GDM1 (cell line): ENCODE results near the gene ARHGAP31.
"Not testable (repeated sequence)": the region's sequence is repeated elsewhere in the genome, so short reads cannot be mapped to it uniquely, and the experiment has no call there.

Source experiments
- DNase-seq: peaks from one replicate; lab custom pipeline; 2025; lab: John Stamatoyannopoulos, UW

Gene ARHGAP31

DNA sequence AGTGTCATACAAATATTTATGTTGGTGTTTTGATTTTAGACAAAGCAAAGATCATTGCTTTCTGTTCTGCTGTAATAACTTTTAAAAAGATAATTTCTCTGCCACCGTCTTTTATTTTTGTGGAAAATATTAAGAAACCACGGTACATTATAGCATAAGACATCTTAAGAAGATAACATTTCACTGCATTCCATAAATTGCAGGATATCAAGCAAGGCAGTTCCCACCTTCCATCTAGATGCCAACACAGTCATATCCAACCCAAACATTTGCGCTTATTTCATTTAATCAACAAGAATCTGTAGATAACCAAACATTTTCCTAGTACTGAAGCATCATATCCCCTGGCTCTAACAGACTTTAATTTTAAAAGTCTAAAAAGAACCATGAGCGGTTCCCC lies 25.1 kb downstream of the ARHGAP31 start:
- DNase-seq = no peak

DNA sequence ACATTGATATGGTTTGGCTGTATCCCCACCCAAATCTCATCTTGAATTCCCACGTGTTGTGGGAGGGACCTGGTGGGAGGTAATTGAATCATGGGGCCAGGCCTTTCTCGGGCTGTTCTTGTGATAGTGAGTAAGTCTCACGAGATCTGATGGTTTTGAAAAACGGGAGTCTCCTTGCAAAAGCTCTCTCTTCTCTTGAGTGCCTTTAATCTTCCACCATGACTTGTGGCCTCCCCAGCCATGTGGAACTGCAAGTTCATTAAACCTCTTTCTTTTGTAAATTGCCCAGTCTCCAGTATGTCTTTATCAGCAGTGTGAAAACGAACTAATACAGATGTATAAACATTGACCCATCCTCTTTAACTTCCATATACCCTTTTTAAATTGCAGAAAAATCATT lies 26.6 kb downstream of the ARHGAP31 start:
- DNase-seq = not testable (repeated sequence)

- DNase-seq = peak; percentile 45
These were observed 28.0 kb downstream of the ARHGAP31 start for GRCh38 chr3:119322021-119322834.

DNA sequence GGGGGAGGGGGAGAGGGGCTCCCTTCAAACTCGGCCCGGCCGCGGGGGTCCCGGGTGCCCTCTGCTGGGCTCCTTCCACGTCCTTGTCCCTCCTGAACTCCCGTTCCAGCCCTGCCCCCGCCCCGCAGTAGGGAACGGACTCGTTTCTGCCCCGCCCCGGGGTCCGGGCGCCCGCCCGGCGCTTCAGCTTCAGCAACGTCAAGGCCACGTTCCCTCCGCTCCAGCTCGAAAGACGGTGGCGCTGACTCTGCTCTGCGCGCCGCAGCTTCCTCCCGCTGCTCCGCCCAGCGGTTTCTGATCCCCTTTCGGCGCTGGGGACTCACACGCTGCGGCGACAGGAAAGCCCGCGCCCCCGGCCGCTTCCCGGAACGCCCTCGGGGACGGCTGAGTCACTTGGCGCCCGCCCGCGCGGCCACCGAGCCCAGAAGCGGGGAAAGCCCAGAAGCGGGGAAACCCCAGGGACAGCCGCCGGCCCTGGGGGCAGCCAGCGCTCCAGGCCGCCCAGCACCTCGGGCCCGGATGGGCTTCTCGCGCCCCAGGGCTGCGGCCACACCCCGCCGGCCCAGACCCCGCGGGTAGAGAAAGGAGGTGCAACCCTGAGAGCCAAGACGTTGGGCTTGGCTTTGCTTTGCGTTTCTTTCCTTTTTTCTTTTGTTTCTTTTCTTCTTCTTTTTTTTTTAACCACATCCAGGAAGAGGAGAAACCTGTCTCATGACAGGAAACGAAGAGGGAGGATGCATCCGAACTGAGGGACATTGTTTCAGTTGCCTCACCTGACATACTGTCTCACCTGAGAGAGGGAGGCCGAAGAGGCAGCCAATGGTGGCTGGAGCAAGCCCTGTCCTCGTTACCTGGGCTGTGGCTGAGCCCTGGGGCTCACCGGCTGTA lies 28.9 kb downstream of the ARHGAP31 start:
- peak; percentile 92 for DNase-seq

GRCh38 chr3:119323723-119324085 lies 29.5 kb downstream of the ARHGAP31 start:
- no peak for DNase-seq

DNA sequence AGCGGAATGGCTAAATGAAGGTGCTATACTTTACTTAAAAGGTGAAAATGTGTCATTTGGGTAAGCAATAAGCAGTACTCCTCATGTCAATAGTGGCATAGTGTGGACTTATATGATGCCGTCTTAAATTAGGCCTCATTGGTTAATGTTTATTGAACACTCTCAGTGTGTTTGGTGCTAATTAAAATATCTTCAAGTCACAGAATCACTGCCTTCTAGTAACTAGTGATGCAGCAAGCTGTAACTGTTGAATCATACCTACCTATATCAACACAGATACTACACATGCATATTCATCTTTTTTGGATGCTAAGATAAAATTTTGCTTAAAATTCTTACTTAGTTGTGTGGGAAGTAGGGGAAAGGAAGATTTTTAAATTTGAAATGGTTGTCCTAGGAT lies 30.7 kb downstream of the ARHGAP31 start:
- no peak for DNase-seq

- no peak for DNase-seq
These were observed 32.8 kb downstream of the ARHGAP31 start for GRCh38 chr3:119326976-119327375.

DNA sequence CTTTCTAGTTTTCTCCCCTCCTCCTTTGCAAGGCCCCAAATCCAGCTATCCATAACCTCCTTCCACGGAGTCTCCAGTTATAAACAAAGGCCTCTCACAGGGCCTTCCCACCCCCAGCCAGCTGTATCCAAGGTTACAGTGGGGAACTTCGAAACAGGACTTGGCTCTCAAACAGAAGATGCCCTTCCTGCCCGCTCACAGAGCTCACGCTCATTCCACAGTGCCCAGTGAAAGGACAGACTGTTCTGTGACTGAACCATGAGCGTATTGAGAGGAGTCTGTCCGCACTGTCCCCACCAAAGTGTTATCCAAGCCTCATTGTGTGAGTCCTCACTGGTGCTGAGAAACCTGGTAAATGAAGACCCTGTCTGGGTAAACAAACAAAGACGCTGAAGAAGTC lies 35.4 kb downstream of the ARHGAP31 start:
- no peak for DNase-seq

GRCh38 chr3:119330181-119330580 lies 36.0 kb downstream of the ARHGAP31 start:
- DNase-seq = no peak

GRCh38 chr3:119330858-119331257 lies 36.7 kb downstream of the ARHGAP31 start:
- DNase-seq = no peak

DNA sequence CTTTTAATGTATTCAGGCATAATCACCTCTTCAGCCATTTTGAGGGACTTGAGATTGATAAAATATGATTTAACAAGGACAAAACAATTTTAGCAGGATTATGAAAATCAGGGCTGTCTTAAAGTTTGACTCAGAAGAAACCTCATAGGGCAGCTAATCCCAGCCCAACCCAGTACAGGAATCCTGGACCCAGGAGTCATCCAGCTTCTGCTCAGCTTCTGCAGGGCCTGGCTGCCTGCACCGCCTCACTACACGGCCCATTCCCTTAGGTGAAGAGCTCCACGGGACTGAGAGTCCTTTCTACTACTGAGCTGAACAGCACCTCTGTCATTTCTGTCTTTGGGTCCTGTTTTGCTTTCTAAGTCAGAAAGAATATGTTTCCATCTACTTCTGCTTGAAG lies 37.5 kb downstream of the ARHGAP31 start:
- DNase-seq = no peak

DNA sequence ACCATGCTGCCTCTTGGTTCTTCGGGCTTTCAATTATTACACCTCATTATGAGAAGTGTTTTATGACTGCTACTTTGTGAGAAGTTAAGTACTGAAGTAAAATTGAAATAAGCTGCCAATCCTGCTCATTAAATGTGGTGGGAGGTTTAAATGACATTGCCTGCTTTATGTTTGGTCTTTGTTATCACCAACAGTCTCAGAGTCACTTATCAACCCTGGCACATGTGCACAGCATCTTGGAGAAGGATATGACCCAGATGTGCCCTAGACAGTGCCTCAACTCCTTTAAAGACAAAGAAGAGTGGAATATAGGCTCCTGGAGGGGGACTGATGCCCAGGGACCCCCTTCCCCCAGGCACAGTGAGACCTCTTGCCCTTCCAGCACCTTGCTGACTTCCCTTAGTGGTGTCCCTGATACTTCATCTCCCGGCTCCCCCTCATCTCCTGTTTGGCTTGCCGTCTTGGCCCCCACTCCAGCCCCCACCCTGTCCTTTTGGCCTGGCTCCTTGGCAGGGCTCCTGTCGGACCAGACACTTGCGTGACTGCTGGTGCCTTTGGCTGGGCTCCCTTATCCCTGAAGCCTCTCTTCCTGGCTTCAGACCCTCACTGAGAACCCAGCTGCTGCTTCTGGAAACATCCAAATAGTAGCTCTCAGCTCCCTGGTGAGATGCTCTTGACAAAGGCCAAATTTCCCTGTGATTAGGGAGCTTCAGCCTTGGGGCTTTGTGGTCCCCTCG lies 39.8 kb downstream of the ARHGAP31 start:
- DNase-seq = no peak

DNA sequence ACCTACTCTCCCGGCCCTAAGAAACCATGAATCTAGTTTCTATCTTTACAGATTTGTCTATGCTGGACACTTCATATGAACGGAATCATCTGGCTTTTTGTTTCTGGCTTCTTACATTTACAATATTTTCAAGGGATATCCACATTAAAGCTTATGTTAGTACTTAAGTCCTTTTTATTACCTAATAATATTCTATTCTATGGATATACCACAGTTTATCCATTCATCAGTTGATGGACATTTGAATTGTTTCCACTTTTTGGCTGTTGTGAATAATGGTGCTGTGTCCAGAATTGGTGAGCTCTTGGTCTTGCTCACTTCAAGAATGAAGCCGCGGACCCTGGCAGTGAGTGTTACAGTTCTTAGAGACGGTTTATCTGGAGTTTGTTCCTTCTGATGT lies 42.6 kb downstream of the ARHGAP31 start:
- DNase-seq = no peak

GRCh38 chr3:119337407-119337806 lies 43.2 kb downstream of the ARHGAP31 start:
- not testable (repeated sequence) for DNase-seq

GRCh38 chr3:119338754-119339153 lies 44.6 kb downstream of the ARHGAP31 start:
- no peak for DNase-seq

GRCh38 chr3:119340014-119340413 lies 45.8 kb downstream of the ARHGAP31 start:
- DNase-seq = no peak

GRCh38 chr3:119340446-119340845 lies 46.3 kb downstream of the ARHGAP31 start:
- no peak for DNase-seq

GRCh38 chr3:119342176-119342575 lies 48.0 kb downstream of the ARHGAP31 start:
- no peak for DNase-seq

GRCh38 chr3:119343719-119344118 lies 49.5 kb downstream of the ARHGAP31 start:
- no peak for DNase-seq

DNA sequence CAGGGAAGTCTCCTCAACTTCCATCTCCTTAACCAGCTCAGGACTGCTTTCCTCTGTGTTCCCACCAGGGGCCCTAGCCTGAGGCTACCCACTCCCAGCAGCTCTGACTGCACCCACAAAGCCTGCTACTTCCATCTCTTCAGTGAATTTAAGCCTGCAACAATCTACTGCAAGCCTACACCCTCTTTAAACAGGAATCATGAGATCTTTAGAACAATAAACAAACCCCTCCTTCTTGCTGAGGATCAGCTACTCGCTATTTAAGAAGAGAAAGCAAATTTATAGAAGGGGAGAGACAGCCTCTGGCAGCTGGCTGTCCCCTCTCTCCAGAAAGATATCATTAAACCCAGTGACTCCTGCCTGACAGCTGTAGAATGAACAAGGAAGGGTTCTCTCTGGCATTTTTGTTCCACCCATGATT lies 51.9 kb downstream of the ARHGAP31 start:
- no peak for DNase-seq

GRCh38 chr3:119347036-119347435 lies 52.9 kb downstream of the ARHGAP31 start:
- DNase-seq = no peak

DNA sequence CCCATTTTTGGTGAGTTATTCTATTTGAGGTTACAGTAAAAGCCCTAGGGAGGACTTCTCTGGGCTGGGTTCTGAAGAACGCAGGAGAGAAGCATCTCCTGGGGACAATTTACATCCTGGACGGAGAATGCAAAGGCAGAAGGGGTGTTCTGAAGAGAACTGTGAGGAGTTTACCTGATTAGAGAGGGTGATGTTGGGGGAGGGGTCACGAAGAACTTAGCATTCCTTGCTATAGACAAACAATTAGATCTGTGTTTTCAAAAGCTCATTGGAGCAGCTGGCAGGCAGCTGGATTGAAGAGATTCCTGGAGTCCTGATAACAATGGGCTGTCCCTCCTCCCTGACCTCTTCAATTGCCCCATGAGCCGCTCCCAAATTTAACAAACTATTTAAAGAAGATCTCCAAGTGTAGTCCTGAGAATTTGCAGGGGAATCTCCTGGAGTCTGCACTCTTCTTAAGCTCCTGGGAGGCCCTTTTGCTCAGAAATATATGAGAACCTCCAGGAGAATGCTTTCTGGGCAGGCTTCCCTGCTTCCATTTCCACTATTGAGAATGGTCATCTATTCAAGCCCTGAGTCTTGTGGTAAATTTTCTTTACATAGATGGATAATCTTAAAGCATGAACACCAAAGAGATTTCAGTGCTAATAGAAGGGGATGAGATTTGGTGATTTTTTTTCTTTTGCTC lies 55.3 kb downstream of the ARHGAP31 start:
- no peak for DNase-seq
